GM03348 (cell line): ENCODE measurements around the gene LILRA6.
"Not testable (repeated sequence)": the region's sequence is repeated elsewhere in the genome, so short reads cannot be mapped to it uniquely, and the experiment has no call there.

Source experiments
- DNase-seq: peaks from one replicate; pipeline ENCODE4 v3.0.0; 2012; ENCODE audit warnings: low spot score

LILRA6 gene

DNA sequence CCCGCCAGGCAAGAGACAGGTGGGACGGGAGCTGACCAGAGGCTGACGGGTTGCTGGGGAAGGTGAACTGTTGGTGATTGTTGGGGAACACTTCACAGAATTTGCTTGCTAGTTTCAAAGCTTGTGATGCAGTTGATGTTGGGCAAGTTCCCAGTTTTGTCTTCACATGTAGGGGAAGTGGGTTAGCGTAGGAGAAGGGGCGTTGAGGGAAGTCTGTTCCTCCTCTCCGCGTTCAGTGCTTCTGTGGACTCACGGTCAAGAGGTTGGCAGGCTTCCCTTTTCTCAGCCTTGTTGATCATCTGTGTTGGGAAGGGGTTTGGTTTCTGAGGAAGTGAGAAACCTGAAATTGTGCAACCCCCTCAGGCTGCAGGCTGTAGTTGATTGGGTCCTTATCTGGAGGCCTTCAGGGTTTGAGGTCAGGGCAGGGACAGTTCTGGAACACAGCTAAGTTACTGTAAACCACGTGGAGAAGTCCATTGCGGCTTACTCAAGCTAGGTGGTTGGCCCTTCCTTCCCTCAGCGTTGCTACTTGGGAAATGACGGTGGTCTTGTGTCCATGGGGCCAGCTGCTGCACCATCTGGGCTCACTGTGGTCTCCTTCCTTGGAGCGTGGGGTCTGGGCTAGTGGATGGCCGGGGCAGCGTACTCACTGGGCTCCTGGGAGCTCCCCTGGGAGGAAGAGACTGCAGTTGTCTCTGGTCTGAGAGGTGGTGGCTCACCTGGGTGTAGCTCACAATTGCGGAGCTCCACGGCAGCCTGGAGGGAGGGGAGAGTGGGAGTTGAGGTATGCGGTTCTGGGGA lies 34.4 kb downstream of the LILRA6 start:
- no peak for DNase-seq

DNA sequence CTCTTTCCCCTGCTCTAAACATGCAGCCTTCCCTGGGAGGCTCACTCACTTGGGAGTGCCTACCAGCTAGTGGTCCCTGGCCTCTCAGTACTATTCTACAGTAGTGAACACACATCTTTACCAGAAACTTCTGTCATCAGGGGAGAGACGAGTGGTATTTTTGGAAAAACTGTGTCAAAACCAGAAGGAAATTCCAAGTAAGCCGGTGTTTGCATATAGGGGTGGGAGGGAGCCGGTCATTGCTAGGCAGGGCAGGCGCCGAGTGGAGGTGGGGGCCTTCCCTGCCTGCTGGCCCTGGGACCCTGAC lies 35.0 kb downstream of the LILRA6 start:
- no peak for DNase-seq

DNA sequence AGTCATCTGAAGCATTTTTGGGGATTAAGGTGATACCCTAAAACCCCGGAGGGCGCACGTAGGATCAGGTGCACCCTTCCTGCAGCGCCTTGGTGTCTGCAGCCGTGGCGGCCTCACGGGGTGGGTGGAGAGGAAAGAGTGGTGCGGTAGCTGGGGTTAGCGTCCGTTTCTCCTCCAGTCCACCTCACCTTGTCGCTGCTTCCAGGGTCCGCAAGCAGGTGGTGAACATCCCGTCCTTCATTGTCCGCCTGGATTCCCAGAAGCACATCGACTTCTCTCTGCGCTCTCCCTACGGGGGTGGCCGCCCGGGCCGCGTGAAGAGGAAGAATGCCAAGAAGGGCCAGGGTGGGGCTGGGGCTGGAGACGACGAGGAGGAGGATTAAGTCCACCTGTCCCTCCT lies 35.4 kb downstream of the LILRA6 start:
- not testable (repeated sequence) for DNase-seq

- no peak for DNase-seq
Measured at GRCh38 chr19:54206831-54207177, 35.8 kb downstream of the LILRA6 start.

GRCh38 chr19:54206030-54206830 lies 36.4 kb downstream of the LILRA6 start:
- no peak for DNase-seq

DNA sequence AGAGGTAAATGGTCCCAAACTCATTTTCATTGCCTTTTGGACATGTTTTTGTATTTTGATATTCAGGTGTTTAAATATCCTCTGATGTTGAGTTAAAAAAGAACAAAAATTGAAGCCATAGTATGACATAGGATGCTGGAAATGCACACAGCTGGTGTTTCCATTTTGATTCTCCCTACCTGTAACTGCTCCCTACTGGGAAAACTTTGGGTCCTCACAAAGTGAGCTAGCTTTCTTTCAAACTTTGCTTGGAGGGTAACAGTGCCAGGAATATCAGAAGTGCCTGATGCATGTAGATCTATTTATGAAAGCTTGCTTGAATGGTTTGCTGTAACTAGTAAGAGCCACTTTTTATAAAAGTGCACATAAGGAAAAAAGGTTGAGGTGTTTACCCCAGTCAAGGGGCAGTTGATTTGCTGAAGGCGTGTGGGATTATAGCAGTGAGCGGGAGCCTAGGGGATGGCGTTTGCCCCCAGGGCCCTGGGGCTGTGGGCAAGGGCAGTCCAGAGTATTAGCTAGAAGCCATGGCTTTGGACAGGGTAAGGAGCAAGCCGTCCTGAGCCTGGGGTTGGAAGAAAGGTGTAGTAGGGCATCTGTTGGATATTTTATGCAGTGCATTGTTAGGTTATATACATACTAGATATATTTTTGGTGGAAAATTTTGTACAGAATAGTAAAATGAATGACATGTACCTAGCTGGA lies 37.7 kb downstream of the LILRA6 start:
- DNase-seq, result no peak

- no peak for DNase-seq
Measured at GRCh38 chr19:54203151-54203611, 39.4 kb downstream of the LILRA6 start.

DNA sequence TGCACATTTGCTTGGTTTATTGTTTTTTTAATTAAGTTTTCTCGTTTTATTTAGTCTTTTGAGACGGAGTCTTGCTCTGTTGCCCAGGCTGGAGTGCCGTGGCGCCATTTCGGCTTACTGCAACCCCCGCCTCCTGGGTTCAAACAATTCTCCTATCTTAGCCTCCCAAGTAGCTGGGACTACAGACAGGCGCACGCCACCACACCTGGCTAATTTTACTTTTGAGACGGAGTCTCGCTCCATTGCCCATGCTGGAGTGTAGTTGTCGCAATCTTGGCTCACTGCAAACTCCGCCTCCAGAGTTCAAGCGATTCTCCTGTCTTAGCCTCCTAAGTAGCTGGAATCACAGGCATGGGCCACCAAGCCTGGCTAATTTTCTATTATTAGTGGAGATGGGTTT lies 40.6 kb downstream of the LILRA6 start:
- no peak for DNase-seq

- DNase-seq, result peak; percentile 17
Measured at GRCh38 chr19:54201172-54201701, 41.4 kb downstream of the LILRA6 start.

- DNase-seq, result no peak
Measured at GRCh38 chr19:54199401-54199800, 43.2 kb downstream of the LILRA6 start.

DNA sequence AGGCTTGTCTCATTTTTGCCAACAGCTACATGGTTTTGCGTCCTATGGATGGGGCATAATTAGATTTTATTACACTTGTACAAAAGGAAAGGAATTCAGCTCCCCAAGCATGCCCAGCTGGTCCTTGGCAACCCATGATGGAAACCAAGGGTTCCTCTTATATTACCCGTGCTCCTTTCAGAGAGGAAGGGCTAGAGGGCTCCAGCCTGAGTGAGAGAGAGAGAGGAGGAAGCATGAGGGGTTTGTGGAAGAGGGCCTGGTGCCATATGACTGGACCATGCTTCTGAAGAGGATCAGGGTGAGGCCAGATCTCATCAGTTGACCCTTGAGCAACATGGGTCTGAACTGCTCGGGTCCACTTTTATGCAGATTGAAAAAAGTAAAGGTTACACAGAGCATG lies 45.5 kb downstream of the LILRA6 start:
- no peak for DNase-seq

- DNase-seq, result no peak
Measured at GRCh38 chr19:54196536-54196935, 46.1 kb downstream of the LILRA6 start.

DNA sequence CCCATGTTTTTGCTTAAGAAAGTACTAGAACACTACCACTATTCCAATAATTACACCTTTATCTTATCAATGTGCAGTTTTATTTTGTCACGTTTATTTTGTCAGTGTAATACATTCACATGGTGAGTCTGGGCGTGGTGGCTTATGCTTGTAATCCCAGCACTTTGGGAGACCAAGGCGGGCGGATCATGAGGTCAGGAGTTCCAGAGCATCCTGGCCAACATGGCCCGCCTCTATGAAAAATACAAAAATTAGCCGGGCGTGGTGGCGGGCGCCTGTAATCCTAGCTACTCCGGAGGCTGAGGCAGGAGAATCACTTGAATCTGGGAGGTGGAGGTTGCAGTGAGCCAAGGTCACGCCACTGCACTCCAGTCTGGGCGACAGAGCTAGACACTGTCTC lies 48.1 kb downstream of the LILRA6 start:
- DNase-seq, result not testable (repeated sequence)

- DNase-seq, result no peak
Measured at GRCh38 chr19:54193011-54193410, 49.6 kb downstream of the LILRA6 start.

DNA sequence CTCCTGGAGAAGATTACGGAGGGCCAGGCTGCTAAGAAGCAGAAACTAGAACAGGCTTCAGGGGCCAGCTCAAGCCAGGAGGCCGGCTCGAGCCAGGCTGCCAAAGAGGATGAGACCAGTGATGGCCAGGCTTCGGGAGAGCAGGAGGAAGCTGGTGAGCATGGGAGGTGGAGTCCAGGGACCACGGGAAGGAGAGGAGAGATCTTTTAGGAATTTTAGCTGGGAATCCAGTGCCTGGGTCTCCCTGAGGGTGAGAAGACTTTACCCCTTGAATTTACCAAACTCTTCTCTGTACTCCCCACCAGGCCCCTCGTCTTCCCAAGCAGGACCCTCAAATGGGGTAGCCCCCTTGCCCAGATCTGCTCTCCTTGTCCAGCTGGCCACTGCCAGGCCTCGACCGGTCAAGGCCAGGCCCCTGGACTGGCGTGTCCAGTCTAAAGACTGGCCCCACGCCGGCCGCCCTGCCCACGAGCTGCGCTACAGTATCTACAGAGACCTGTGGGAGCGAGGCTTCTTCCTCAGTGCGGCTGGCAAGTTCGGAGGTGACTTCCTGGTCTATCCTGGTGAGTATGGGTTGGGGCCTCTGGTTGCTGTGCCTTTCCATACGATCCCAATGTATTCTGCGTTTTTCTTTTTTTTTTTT lies 50.7 kb downstream of the LILRA6 start:
- DNase-seq, result no peak

- DNase-seq, result peak; percentile 90
Measured at GRCh38 chr19:54191011-54191810, 51.4 kb downstream of the LILRA6 start, which contains the start of gene TSEN34. TSS of gene TSEN34 (plus strand) at chr19:54191308. CDS start at chr19:54191365, 57 bp downstream.

DNA sequence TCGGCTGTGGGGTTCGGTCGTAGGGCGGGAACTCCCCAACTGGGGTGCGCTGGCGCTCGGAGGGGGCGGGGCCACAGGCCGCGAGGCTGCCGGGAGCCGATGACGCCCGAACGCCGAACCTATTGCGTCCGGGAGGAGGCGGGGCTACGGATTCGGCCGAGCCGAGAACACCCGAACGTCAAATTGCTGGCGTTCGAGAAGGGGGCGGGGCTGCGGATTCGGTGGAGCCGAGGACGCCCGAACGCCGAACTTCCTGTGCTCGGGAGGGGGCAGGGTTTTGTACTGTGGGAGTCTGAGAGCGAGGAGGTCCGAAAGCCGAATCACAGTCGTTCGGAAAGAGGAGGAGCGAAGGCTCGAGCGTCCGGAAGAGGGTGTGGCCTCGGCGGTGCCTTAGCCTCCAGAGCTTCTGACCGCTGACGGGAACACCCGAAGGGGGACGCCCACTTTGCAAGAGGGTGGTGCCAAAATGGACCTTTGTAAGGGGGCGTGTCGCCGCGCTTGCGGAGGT lies 52.0 kb downstream of the LILRA6 start:
- peak; percentile 92 for DNase-seq

GRCh38 chr19:54189735-54190502 lies 52.7 kb downstream of the LILRA6 start:
- DNase-seq, result peak; percentile 96

- no peak for DNase-seq
Measured at GRCh38 chr19:54189145-54189734, 53.4 kb downstream of the LILRA6 start, which contains the start of gene MBOAT7. TSS of gene MBOAT7 (minus strand) at chr19:54189580. CDS start at chr19:54188508, 1,072 bp downstream.
